ENCODE data around the gene FILIP1L. TPM values are rescaled to one million over a fixed set of nuclear protein-coding genes. Genes with fewer than 3 reads are reported as not detected.

Gene FILIP1L
- total and polyA plus RNA-seq, 2 of the 13 experiments (the other 11 are each of a cell fraction or from before 2014, with no cell fraction given): 8.1 to 187 TPM

GRCh38 chr3:99911433-99911832 is 202.9 kb downstream of the FILIP1L start:
- H3K9me3 ChIP-seq (ENCODE audit: low read length): no peaks in the 10 kb centered on the region
- H3K27me3 ChIP-seq (ENCODE audit: control insufficient read depth in 1 of 2, insufficient read depth in 2 of 2, low read length in 2 of 2): no peaks in the 10 kb centered on the region
- H3K27ac ChIP-seq (ENCODE audit: extremely low read length, insufficient read depth, low read length): no peak overlapping the region
- H3K4me1 ChIP-seq (ENCODE audit: insufficient read depth, low read length): peaks cover 50% of the 10 kb centered on the region
- no TSS peak for BruUV-seq (replicated peaks)
- ChIA-PET CTCF (ENCODE audit: low intra/inter-chr PET ratio, low total read pairs) (no interaction called here), POLR2A (no interaction called here)
- in situ Hi-C loops (cut with HindIII; ENCODE audit: extremely low pct_ligation_motif_present, low pct_unique_long_range_greater_than_20kb) (no loop called here), intact Hi-C loops (cut with micrococcal nuclease; ENCODE audit: unreplicated experiment) (no loop called here)
- no peaks in the 10 kb centered on the region for H3K36me3 ChIP-seq (replicated peaks in 1 of 2; ENCODE audit: control insufficient read depth in 1 of 2, insufficient read depth in 2 of 2, low read length in 2 of 2)
- H3K9ac ChIP-seq (ENCODE audit: insufficient read depth, low read depth, low read length): no peak overlapping the region
- 94% methylated on average over 3 of the region's 3 CpGs for WGBS (ENCODE audit: low lambda C conversion rate)
- H4K20me1 ChIP-seq (ENCODE audit: insufficient read depth, low read length): no peaks in the 10 kb centered on the region
- H2AFZ ChIP-seq (ENCODE audit: low read length): no peak overlapping the region
- no peak for ATAC-seq
- no peak for DNase-seq (ENCODE audit: low spot score)
- no peak for FAIRE-seq
- no peak overlapping the region for H3K4me2 ChIP-seq (ENCODE audit: low read depth, low read length)
- peaks cover 2% of the 10 kb centered on the region for H3K79me2 ChIP-seq (ENCODE audit: insufficient read depth, low read length)
- TF ChIP-seq DNMT1 (CRISPR knock-in tag; IDR thresholded peaks at IDR 0.05): no peak
- TF ChIP-seq MED13 (CRISPR knock-in tag; IDR thresholded peaks at IDR 0.05): no peak
- TF ChIP-seq CREB1 (IDR thresholded peaks at IDR 0.05): no peak
- no peak for TF ChIP-seq CREB1 (CRISPR knock-in tag; IDR thresholded peaks at IDR 0.05)
- TF ChIP-seq, protein P1, sequence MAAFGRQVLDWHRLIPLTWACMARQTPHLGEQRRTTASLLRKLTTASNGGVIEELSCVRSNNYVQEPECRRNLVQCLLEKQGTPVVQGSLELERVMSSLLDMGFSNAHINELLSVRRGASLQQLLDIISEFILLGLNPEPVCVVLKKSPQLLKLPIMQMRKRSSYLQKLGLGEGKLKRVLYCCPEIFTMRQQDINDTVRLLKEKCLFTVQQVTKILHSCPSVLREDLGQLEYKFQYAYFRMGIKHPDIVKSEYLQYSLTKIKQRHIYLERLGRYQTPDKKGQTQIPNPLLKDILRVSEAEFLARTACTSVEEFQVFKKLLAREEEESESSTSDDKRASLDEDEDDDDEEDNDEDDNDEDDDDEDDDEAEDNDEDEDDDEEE (CRISPR knock-in tag; IDR thresholded peaks at IDR 0.05): no peak
- no peak for TF ChIP-seq MZF1 (CRISPR knock-in tag; IDR thresholded peaks at IDR 0.05; ENCODE audit: borderline replicate concordance)
- no peak for TF ChIP-seq ZNF282 (IDR thresholded peaks at IDR 0.05; ENCODE audit: partially characterized antibody)
- H3K4me3 ChIP-seq (replicated peaks in 1 of 3; ENCODE audit: insufficient read depth in 1 of 3, low read depth in 2 of 3, low read length in 3 of 3): no peak overlapping the region

GRCh38 chr3:99910752-99911290 is 203.5 kb downstream of the FILIP1L start:
- 95% methylated on average over 4 of the region's 4 CpGs for WGBS (ENCODE audit: low lambda C conversion rate)
- ATAC-seq: no peak
- in situ Hi-C loops (cut with HindIII; ENCODE audit: extremely low pct_ligation_motif_present, low pct_unique_long_range_greater_than_20kb): no loop called here
- FAIRE-seq: no peak
- no peak overlapping the region for H3K27ac ChIP-seq (ENCODE audit: extremely low read length, insufficient read depth, low read length)
- no peak overlapping the region for H3K4me2 ChIP-seq (ENCODE audit: low read depth, low read length)
- no peaks in the 10 kb centered on the region for H3K36me3 ChIP-seq (replicated peaks in 1 of 2; ENCODE audit: control insufficient read depth in 1 of 2, insufficient read depth in 2 of 2, low read length in 2 of 2)
- no peak for DNase-seq (ENCODE audit: low spot score)
- H3K4me1 ChIP-seq (ENCODE audit: insufficient read depth, low read length): peaks cover 50% of the 10 kb centered on the region
- H3K9me3 ChIP-seq (ENCODE audit: low read length): no peaks in the 10 kb centered on the region
- intact Hi-C loops (cut with micrococcal nuclease; ENCODE audit: unreplicated experiment): no loop called here
- peaks cover 2% of the 10 kb centered on the region for H3K79me2 ChIP-seq (ENCODE audit: insufficient read depth, low read length)
- BruUV-seq (replicated peaks): no TSS peak
- no peak overlapping the region for H3K9ac ChIP-seq (ENCODE audit: insufficient read depth, low read depth, low read length)
- H4K20me1 ChIP-seq (ENCODE audit: insufficient read depth, low read length): no peaks in the 10 kb centered on the region
- POLR2A ChIA-PET: interaction anchor here (2.2 kb wide), 1 partner anchor 10 kb away, joined by 11 read pairs; no protein-coding TSS in a partner anchor
- H3K27me3 ChIP-seq (ENCODE audit: control insufficient read depth in 1 of 2, insufficient read depth in 2 of 2, low read length in 2 of 2): no peaks in the 10 kb centered on the region
- H3K4me3 ChIP-seq (replicated peaks in 1 of 3; ENCODE audit: insufficient read depth in 1 of 3, low read depth in 2 of 3, low read length in 3 of 3): no peak overlapping the region
- CTCF ChIA-PET (ENCODE audit: low intra/inter-chr PET ratio, low total read pairs): no interaction called here
- no peak overlapping the region for H2AFZ ChIP-seq (ENCODE audit: low read length)
- no peak for TF ChIP-seq ZC3H4 (CRISPR knock-in tag; IDR thresholded peaks at IDR 0.05; ENCODE audit: borderline replicate concordance)
- TF ChIP-seq MAFG (CRISPR knock-in tag; IDR thresholded peaks at IDR 0.05): no peak
- TF ChIP-seq RORA (CRISPR knock-in tag; IDR thresholded peaks at IDR 0.05): no peak
- TF ChIP-seq ISX (CRISPR knock-in tag; conservative IDR thresholded peaks at IDR 0.05): no peak
- no peak for TF ChIP-seq STAT6 (CRISPR knock-in tag; IDR thresholded peaks at IDR 0.05; ENCODE audit: borderline replicate concordance)
- no peak for TF ChIP-seq JDP2 (CRISPR knock-in tag; IDR thresholded peaks at IDR 0.05; ENCODE audit: borderline replicate concordance)
- no peak for TF ChIP-seq RFX5 (IDR thresholded peaks at IDR 0.05; ENCODE audit: low read depth, low read length)
- TF ChIP-seq RFX1 (IDR thresholded peaks at IDR 0.05): no peak

All from HepG2 (cell line).